H1 (cell line): ENCODE measurements around the gene EYA2. TPM values are rescaled to one million over a fixed set of nuclear protein-coding genes. Genes with fewer than 3 reads are reported as not detected.

ENCODE experiments used
- ATF2 ChIP-seq: IDR thresholded peaks from 2 replicates; pipeline ENCODE4 v1.6.1; 2012; ENCODE audit warnings: low read length, inconsistent platforms
- GTF2F1 ChIP-seq: IDR thresholded peaks from 2 replicates; pipeline ENCODE4 v1.6.1; 2012; ENCODE audit warnings: low read depth, low read length, improper control_type of control experiment, borderline replicate concordance
- polyA plus RNA-seq, 7 experiments: library from polyadenylated mRNA; depleted of rRNA in 3 of 7; stranded (reverse) in 5 of 7; unstranded in 2 of 7; fragments of >200 nt in 5 of 7; fragments of 200-250 nt in 2 of 7; gene quantifications; 1 replicate in 5 of 7; 2 replicates in 1 of 7; 4 replicates in 1 of 7; pipeline versions ENCODE4 v1.2.1 to v1.2.3, GENCODE V29; 2011 to 2013; ENCODE audit warnings: missing spikeins in 2 of 7, mixed read lengths in 2 of 7
- total RNA-seq: library from RNA; stranded (reverse); fragmentation: NEBNext Ultra II Directional; extraction: Animal tissue kit (Norgen Biotek cat#: 25700); gene quantifications from 2 replicates; pipeline ENCODE4 v1.2.1, GENCODE V29; 2021

Gene EYA2
- total and polyA plus RNA-seq, 2 of the 8 experiments (the other 6 are each of a cell fraction or from before 2014, with no cell fraction given), result 1.6 to 1.7 TPM

DNA sequence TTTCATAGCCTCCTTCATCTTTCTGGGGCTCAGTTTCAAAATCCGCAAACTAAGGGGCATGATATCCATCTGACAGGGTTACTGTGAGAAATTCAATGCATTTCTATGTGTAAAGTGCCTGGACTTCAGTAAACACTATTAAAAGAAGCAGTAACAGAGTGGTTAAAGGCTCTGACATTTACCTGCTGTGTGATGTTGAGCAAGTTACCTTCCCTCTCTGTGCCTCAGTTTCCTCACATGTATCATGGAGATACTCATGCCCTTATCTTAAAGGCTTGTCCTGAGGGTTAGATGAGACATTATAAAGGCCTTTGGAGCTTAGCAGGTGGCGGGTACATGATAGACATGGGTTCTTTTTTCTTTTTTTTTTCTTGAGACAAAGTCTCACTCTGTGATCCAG is 46.8 kb downstream of the EYA2 start (continued):
- TF ChIP-seq ATF2 (no peak), GTF2F1 (no peak)
